Activated CD4-positive, alpha-beta T cell treated with anti-CD3 and anti-CD28 coated beads for 4 hours (primary cell): ENCODE measurements around the gene PRKCA.
"Not testable (repeated sequence)": the region's sequence is repeated elsewhere in the genome, so short reads cannot be mapped to it uniquely, and the experiment has no call there.

ENCODE experiments used
- DNase-seq, 2 donors: peaks; one replicate each; pipeline ENCODE4 v3.0.0-alpha.2; 2020

Gene PRKCA

DNA sequence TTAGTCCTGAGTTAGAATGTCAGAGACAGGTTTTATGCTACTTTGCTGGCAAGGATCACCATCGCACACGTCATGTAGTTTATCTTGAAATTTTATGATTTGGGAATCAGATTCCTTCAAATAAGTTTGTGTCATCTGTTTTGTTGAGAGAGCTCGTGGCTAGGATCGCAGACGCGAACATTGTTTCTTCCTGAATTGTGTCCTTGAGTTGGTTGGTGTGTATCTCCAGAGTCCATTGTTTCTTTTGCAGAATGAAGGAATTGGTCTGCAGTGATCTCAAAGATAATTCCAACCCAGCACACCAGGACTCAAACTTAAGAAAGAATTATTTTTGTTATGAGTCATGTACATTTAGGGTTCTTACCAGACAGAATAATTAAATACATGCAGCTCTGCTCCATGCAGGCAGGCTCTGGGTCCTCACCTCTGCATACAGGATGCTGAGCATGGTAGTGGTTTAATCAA is 51.6 kb downstream of the PRKCA start:
- DNase-seq, result no peak

GRCh38 chr17:66354472-66354871 is 52.1 kb downstream of the PRKCA start:
- DNase-seq, result no peak

- DNase-seq, result no peak
These were observed 52.6 kb downstream of the PRKCA start for GRCh38 chr17:66354981-66355380.

- DNase-seq, result no peak
These were observed 53.1 kb downstream of the PRKCA start for GRCh38 chr17:66355510-66355909.

DNA sequence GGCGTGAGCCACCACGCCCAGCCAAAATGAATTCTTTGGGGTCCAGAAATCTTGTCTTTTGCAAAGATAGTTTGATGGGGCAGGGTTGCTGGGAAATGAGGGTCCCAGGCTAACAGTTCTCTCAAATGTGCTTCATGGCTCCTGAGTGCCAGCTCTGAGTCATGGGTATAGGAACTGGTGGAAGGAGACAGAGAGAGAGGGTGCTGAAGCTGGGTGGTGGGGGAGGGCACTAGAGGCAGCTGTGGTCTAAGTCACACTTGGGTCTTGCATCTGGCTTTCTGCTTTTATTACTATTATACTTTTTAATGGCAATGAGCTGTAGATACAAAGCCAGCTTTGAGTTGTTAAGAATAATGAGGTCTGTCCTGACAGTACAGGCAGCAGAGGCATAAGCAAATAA is 54.6 kb downstream of the PRKCA start:
- no peak for DNase-seq

GRCh38 chr17:66359351-66359750 is 56.9 kb downstream of the PRKCA start:
- no peak for DNase-seq

- DNase-seq, result not testable (repeated sequence)
These were observed 58.6 kb downstream of the PRKCA start for GRCh38 chr17:66360961-66361565.

DNA sequence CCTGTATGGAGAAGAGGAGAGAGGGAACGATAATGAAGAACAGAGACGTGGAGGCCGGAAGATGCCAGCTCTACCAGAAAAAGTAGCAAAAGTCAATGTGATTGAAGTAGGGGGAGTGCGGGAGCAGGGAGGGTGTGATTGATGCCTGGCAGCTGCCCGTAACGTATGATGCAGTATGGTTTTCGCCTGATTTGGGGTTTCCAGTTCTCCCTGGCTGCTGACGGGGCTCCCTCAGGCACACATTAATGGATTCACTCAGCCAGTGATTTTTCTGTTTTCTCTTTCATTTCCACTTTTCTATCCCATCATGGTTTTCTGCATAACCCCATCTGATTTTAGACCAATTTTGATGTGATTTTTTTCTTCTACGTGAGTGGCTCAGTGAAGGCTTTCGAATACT is 62.1 kb downstream of the PRKCA start:
- no peak for DNase-seq

DNA sequence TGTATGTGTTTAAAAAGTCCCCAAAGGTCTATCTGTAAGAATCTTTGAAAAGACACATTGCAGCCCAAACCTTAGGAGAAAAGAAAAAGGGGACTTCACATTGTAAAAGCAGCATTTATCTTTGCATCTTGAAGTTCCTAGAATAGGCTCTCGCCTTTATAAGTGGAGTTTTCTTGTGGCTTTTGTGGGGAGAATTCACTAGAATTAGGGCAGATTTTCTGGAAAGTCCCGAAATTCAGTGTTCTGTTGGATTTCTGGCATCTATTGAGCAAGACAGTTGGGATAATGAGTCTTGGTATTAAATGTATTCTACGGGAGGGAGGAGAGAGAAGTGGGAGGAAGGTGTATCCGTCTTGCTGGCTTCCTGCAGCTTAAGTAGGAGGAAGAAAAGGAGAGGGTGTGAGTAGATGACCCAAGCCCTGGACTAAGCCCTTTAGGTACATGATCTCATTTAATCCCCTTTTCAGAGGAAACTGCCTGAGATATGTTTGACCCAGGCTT is 62.6 kb downstream of the PRKCA start:
- no peak for DNase-seq

DNA sequence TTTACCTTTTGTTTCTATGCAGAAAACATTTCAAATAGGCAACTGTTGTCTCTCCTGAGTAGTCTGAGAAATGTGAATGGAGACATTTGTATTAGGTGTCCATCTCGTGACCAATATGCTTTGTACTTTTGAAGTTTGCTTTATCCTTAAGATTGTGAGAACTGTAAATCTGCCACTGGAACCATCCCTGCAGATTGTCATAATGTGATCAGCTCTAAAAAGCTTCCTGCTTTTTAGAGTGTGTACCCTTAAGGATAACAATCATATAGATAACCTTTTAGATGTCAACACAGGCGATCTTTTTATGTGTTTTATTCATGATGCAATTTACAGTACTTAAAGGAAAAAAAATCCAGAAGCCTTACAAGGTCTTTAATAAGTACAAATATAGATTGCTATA is 63.5 kb downstream of the PRKCA start:
- DNase-seq, result no peak

- DNase-seq, result no peak
These were observed 64.7 kb downstream of the PRKCA start for GRCh38 chr17:66367107-66367506.

DNA sequence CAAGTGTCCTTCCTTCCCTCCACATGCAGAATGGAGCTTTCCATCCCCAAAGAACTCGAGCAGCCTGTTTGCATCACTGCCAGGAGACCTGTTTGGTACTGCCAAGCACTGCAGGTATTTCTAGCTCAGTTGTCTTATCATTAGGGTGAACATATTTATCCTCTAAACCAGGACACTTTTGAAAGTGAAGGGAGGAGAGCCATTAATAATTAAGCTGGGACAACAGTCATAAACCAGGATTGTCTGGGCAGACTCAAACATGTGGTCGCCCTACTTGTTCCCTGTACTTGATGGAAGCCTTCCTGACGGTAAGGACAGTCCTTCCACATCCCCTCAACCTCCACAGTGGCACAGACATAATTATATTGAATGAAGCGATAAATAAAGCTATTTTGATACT is 67.4 kb downstream of the PRKCA start:
- no peak for DNase-seq

DNA sequence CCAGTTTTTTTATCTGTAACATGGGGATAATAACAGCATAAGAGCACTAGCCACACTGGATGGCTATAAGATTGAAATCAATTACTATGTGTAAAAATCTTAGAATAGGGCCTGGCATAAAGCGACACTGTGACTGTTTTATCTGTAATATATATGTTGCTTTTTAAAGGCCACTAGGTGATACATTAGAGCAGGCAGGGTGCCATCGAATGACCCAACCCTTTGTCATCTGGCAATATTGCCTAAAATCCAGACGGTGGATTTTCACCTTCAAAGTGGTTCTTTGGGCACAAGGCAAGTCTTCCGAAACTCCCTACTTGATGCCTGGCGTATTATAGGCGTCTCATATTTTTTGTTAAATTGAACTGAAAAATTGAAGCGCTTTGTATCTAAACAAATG is 69.1 kb downstream of the PRKCA start:
- no peak for DNase-seq

GRCh38 chr17:66372182-66372581 is 69.8 kb downstream of the PRKCA start:
- DNase-seq, result no peak

GRCh38 chr17:66373079-66373478 is 70.7 kb downstream of the PRKCA start:
- DNase-seq, result no peak

DNA sequence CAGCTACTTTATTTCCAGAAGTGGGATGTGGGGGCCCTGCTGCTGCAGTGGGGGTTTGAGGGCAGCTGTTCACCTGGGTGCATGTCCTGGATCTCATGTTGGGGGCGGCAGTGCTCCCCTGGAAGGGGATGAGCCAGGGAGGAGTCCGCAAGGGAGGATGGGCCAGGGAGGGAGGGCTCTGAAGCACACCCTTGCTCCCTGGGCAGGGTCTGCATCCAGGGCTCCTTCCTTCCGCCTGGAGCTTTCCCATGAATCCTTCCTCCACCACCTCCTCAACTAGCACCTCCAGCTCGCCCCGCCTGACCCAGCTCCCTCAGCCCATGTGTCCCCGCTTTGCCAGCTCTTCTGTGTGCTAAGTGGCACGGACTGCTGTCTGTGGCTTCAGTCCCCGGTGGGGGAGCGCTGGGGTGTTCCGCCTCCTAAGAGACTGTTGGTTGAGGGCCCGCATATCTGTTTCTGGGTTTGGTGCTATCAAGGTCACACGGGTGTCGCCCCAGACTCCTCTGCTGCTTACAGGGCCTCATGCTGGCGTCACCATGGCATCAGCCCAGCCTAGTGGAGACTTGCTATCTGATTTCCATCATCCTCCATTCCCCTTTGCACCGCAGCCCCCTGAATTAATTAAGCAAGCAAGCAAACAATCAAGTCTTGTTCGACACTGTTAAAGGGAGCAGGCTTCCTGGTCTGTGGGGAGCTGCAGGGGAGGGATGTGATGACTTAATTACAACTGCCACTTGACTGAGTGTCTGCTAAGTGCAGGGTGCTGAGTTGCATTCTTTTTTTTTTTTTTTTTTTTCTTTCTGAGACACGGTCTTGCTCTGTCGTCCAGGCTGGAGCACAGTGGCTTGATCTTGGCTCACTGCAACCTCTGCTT is 71.8 kb downstream of the PRKCA start:
- DNase-seq, result peak; percentile 19 to 22

- no peak for DNase-seq
These were observed 72.7 kb downstream of the PRKCA start for GRCh38 chr17:66375121-66375520.

GRCh38 chr17:66378296-66378695 is 75.9 kb downstream of the PRKCA start:
- DNase-seq, result no peak

DNA sequence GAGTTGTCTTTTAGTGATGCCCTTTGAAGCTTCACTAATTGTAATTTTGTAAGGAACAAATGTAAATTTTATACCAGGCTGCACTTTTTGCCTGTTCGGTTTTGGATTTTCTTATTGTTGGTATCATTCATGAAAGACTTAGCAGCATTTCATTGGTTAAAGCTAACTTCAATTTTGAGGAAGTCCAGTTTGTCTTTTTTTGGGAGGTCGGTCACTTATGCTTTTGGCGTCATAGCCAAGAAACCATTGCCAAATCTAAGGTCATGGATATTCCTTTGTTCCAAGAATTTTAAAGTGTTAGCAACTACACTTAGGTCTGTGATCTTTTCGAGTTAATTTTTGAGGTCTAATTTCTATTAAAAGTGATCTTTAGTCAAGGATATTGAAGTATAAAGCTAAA is 77.1 kb downstream of the PRKCA start:
- DNase-seq, result no peak

GRCh38 chr17:66379996-66380395 is 77.6 kb downstream of the PRKCA start:
- no peak for DNase-seq

DNA sequence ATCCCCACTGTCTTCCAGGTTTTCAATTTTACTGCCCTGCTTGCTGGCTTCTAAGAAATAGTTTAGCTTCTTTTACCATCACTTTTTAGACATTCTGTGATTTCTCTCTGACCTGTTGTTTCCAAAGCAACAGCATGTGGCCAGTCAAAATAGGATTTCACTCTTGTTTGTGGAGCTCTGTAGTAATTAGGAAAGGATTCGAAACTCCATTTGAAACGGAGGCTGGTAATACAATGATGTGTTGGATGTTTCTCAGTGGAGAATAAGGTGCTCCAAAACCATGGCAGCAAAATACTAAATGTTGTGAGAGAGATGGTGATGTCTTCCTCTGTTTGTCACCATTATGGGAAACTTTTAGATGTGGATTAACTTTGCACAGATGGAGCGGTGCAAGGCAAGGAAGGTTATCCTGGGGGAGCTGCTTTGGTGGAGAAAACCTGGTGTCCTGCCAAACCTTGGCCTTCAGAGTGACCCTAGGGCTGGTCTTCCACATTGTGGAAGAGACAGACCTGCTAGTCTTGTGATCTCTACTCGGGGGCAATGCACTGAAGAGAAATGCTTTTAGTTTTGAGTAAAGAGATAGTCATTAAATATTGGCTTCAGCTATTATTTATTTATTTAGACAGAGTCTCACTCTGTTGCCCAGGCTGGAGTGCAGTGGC is 79.4 kb downstream of the PRKCA start:
- no peak for DNase-seq

DNA sequence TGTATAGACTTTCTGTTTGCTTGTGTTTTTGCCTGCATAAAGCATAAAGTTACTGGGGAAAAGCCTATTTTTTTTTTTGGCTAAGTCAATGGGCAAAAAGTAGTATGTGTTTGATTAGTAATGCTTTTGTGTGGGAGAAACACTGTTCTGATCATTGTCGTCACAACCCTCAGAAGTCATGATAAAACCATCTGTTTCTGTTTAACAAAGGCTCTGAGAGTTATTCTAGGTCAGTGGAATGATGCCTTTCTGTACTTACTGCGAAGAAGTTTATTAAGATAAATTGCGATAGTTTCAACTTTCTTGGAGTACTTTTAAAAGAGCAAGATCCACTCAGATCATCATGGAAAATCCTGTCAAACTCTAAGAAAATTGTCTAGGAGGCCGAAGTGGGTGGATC is 80.9 kb downstream of the PRKCA start:
- no peak for DNase-seq

GRCh38 chr17:66386498-66387351 is 84.3 kb downstream of the PRKCA start:
- no peak for DNase-seq
